GM12865 (cell line): ENCODE measurements around the gene PSMC4.
"Not testable (repeated sequence)": the region's sequence is repeated elsewhere in the genome, so short reads cannot be mapped to it uniquely, and the experiment has no call there.

Source experiments
- DNase-seq: peaks from one replicate; pipeline ENCODE4 v3.0.0; 2010; ENCODE audit warnings: low read depth
- H3K4me3 ChIP-seq: 2 replicates; pipeline ENCODE4 v1.5.1; 2011; ENCODE audit warnings: mild to moderate bottlenecking, low read depth, low read length, control low read depth
- TF ChIP-seq, protein P1 (sequence below): IDR thresholded peaks from 2 replicates; pipeline ENCODE4 v1.5.1; 2011; ENCODE audit warnings: low read length, control low read depth, low read depth, inconsistent platforms; ENCODE audit not compliant: insufficient read depth; ENCODE audit errors: missing control alignments

The PSMC4 gene

DNA sequence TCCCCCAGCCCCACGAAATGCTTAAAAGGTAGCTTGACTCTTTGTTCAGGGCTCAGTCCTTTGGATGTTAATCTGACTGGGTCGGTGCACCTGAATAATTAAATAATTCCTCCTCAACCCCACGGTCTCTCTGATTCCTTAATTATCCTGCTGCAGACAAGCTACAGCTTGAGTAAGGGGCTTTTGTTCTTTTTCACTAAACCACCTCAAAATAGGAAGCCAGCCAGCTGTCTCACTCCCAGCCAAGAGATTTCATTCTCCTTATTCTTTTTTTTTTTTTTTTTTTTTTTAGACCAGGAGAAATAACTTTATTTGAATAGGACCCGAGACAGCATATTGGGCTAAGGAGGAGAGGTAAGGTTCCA is 28.6 kb upstream of the PSMC4 start:
- H3K4me3 ChIP-seq: no peak overlapping the region
- DNase-seq: no peak
- TF ChIP-seq, protein P1, sequence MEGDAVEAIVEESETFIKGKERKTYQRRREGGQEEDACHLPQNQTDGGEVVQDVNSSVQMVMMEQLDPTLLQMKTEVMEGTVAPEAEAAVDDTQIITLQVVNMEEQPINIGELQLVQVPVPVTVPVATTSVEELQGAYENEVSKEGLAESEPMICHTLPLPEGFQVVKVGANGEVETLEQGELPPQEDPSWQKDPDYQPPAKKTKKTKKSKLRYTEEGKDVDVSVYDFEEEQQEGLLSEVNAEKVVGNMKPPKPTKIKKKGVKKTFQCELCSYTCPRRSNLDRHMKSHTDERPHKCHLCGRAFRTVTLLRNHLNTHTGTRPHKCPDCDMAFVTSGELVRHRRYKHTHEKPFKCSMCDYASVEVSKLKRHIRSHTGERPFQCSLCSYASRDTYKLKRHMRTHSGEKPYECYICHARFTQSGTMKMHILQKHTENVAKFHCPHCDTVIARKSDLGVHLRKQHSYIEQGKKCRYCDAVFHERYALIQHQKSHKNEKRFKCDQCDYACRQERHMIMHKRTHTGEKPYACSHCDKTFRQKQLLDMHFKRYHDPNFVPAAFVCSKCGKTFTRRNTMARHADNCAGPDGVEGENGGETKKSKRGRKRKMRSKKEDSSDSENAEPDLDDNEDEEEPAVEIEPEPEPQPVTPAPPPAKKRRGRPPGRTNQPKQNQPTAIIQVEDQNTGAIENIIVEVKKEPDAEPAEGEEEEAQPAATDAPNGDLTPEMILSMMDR: no peak

DNA sequence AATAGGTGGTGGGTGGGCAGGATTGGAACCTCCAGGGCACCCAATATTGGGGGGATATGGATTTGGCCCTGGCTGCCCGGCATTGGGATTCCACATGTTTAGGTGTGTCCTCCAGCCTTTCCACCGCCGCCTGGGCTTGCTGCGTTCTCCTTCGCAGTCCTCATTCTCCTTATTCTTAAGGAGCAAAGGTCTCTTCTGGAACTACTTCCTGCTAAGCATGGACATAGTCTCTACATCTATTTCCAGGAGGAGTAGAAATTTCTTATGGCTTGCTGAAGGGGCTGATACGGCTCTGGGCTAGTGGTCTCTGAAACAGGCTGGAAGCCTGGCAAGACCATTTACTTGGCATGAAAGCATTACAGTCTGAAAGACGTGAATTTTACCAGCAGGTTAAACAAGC is 27.4 kb upstream of the PSMC4 start:
- no peak for DNase-seq
- no peak overlapping the region for H3K4me3 ChIP-seq
- TF ChIP-seq, protein P1: no peak

DNA sequence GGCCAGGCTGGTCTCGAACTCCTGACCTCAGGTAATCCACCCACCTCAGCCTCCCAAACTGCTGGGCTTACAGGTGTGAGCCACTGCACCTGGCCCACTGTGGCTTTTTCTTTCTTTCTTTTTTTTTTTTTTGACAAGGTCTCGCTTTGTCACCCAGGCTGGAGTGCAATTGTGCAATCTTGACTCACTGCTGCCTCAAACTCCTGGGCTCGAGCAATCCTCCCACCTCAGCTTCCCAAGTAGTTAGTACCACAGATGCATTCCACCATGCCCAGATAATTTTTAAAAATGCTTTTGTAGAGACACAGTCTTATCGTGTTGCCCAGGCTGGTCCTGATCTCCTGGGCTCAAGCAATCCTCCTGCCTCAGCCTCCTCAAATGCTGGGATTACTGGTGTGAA is 24.4 kb upstream of the PSMC4 start:
- DNase-seq: no peak
- no peak overlapping the region for H3K4me3 ChIP-seq
- TF ChIP-seq, protein P1: no peak

DNA sequence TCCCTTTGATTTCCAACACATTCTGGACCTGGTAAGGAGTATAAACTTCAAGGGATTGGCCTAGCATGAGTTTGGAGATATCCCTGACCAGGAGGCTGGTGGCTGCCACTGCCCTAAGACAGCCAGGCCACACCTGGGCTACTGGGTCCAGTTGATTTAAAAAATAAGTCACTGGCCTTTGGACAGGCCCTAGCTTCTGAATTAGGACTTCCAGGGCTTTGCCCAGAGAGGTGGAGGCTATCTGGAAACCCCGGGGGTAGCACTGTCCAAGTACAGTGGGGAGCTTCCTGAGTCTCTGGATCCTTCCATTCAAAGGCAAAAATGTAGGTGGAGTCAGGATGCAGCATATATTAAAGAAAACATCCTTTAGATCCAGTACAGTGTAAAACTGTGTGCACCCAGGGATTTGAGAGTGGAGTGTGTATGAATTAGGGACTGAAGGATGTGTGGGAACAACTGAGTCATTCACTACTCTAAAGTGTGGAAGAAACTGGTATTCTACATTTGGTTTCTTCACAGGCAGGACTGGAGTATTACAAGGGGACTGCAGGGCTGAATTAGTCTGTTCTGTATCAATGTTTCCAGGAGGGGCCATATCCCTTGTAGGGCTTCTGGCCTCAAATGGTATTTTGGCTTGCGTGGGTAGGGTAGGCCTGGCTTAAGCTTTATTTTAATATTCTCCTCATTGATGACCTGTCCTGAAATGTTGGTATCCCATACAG is 21.8 kb upstream of the PSMC4 start:
- TF ChIP-seq, protein P1: no peak
- H3K4me3 ChIP-seq: no peak overlapping the region
- no peak for DNase-seq

DNA sequence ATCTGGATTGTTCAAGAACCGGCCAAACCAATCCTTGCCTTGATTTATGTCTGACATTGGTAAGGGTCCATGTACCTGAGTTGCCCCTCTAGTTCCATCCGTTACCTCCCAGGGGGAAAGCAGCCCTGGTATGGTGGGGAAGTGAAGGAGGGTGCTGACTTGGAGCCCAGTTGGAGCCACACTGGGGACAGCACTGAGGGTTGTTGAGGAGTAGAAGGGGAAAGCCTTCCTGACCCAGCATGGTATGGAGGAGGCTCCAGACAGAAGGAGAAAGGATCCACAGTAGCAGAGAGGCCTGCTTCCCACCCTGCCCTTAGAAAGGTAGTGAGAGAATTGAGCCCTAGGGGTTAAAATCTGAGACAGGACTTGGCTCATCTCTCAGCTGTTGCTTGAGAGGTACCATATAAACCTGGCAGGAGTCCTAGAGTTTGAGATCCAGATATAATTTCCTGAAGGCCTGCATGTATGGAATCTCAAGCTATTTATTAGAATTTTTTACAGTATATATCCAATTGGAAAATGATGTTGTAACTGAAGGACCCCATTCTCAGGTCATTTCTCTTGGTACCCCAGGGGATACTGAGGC is 19.8 kb upstream of the PSMC4 start:
- TF ChIP-seq, protein P1: no peak
- DNase-seq: no peak
- no peak overlapping the region for H3K4me3 ChIP-seq

DNA sequence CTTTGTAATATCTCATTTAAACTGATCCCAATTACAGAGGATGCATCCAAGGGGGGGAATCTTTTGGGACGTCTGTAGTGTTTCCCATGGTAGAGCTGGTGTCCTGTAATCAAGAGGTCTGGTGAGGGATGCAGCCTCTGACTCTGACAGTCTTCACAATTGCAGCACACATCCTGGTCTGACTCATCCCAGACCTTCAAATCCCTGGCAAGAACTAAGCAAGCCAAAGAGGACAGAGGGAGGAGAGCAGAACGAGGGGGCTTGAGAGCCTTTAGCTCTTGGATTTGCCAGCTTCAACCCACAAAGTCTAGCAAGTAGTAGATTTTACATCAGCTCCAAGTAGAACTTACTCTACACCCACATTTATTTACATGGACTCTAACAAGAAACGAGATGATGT is 19.3 kb upstream of the PSMC4 start:
- TF ChIP-seq, protein P1: no peak
- DNase-seq: no peak
- no peak overlapping the region for H3K4me3 ChIP-seq

DNA sequence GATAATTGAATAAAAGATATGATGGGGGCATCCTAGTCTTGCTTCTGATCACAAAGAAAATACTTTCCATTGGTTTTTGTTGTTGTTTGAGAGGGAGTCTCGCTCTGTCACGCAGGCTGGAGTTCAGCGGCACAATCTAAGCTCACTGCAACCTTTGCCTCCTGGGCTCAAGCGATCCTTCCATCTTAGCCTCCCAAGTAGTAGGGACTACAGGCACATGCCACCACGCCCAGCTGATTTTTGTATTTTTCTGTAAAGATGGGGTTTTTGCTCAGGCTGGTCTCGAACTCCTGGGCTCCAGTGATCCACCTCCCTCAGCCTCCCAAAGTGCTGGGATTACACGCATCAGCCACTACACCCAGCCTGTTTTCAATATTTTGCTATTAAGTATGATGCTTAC is 17.1 kb upstream of the PSMC4 start:
- DNase-seq: no peak
- no peak overlapping the region for H3K4me3 ChIP-seq
- TF ChIP-seq, protein P1: no peak

DNA sequence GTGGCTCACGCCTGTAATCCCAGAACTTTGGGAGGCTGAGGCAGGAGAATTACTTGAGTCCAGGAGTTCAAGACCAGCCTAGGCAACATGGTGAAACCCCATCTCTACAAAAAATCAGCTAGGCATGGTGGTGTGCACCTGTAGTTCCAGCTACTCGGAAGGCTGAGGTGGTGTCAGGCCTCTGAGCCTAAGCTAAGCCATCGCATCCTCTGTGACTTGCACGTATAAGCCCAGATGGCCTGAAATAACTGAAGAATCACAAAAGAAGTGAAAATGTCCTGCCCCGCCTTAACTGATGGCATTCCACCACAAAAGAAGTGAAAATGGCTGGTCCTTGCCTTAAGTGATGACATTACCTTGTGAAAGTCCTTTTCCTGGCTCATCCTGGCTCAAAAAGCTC is 13.1 kb upstream of the PSMC4 start:
- H3K4me3 ChIP-seq, DNase-seq: not testable (repeated sequence)

DNA sequence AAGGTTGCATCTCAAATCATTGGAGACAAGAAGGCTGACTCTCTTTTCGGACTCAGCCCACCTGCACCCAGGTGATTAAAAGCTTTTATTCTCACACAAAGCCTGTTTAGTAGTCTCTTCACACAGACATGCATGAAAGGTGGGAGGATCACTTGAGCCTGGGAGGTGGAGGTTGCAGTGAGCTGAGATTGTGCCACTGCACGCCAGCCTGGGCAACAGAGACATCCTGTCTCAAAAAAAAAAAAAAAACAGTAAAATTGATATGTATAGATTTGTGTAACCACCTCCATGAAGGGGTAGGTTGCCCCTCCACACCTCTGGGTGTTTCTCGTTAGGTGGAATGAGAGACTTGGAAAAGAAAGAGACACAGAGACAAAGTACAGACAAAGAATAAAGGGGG is 12.0 kb upstream of the PSMC4 start:
- DNase-seq, H3K4me3 ChIP-seq: not testable (repeated sequence)

DNA sequence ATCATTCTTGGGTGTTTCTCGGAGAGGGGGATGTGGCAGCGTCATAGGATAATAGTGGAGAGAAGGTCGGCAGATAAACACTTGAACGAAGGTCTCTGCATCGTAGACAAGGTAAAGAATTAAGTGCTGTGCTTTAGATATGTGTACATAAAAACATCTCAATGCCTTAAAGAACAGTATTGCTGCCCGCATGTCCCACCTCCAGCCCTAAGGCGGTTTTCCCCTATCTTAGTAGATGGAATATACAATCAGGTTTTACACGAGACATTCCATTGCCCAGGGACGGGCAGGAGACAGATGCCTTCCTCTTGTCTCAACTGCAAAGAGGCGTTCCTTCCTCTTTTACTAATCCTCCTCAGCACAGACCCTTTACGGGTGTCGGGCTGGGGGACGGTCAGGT is 11.6 kb upstream of the PSMC4 start:
- not testable (repeated sequence) for DNase-seq, H3K4me3 ChIP-seq
